Astrocyte (in vitro differentiated cells and primary cell): ENCODE results near the gene LCOR. TPM values are rescaled to one million over a fixed set of nuclear protein-coding genes. Genes with fewer than 3 reads are reported as not detected.

Experiments used
- DNase-seq: peaks from one replicate; pipeline ENCODE4 v3.0.0-alpha.2; 2010; ENCODE audit warnings: low read depth
- FAIRE-seq: peaks from 2 replicates; lab custom pipeline; 2011; peaks lifted over from hg19 to GRCh38; lab: Jason Lieb, UNC
- H2AFZ ChIP-seq: 2 replicates; pipeline ENCODE4 v1.6.0; 2012; ENCODE audit warnings: low read depth, low read length, inconsistent platforms
- H3K27ac ChIP-seq: 2 replicates; pipeline ENCODE4 v1.5.1; 2011; ENCODE audit warnings: low read depth, low read length, inconsistent platforms
- H3K27me3 ChIP-seq: 2 replicates; pipeline ENCODE4 v1.6.0; 2011; ENCODE audit warnings: low read length, inconsistent platforms; ENCODE audit not compliant: insufficient read depth
- H3K36me3 ChIP-seq: 2 replicates; pipeline ENCODE4 v1.5.1; 2011; ENCODE audit warnings: low read length, inconsistent platforms; ENCODE audit not compliant: insufficient read depth
- H3K4me1 ChIP-seq: 2 replicates; pipeline ENCODE4 v1.5.1; 2011; ENCODE audit warnings: low read length, inconsistent platforms; ENCODE audit not compliant: insufficient read depth
- H3K4me2 ChIP-seq: 2 replicates; pipeline ENCODE4 v1.6.0; 2012; ENCODE audit warnings: low read length, inconsistent platforms
- H3K4me3 ChIP-seq: 2 replicates; pipeline ENCODE4 v1.5.1; 2011; ENCODE audit warnings: low read depth, mild to moderate bottlenecking, low read length, inconsistent platforms; ENCODE audit not compliant: insufficient read depth
- H3K79me2 ChIP-seq: 2 replicates; pipeline ENCODE4 v1.6.0; 2012; ENCODE audit warnings: mild to moderate bottlenecking, low read length, inconsistent platforms; ENCODE audit not compliant: insufficient read depth
- H3K9ac ChIP-seq: 2 replicates; pipeline ENCODE4 v1.6.0; 2012; ENCODE audit warnings: mild to moderate bottlenecking, low read length, inconsistent platforms
- H3K9me3 ChIP-seq: 2 replicates; pipeline ENCODE4 v1.5.1; 2012; ENCODE audit warnings: low read depth, mild to moderate bottlenecking, low read length, inconsistent platforms; ENCODE audit not compliant: insufficient read depth
- H4K20me1 ChIP-seq: 2 replicates; pipeline ENCODE4 v1.6.0; 2012; ENCODE audit warnings: low read length, inconsistent platforms; ENCODE audit not compliant: insufficient read depth
- H3K27ac Mint-ChIP-seq: one replicate; pipeline ENCODE4 v1.8.0; 2021; ENCODE audit warnings: mild to moderate bottlenecking, mixed read lengths; ENCODE audit not compliant: unreplicated experiment
- H3K27me3 Mint-ChIP-seq: one replicate; pipeline ENCODE4 v1.8.0; 2021; ENCODE audit warnings: low read depth, mixed read lengths; ENCODE audit not compliant: unreplicated experiment
- H3K36me3 Mint-ChIP-seq: one replicate; pipeline ENCODE4 v1.8.0; 2021; ENCODE audit warnings: low read depth, mixed read lengths; ENCODE audit not compliant: unreplicated experiment
- H3K4me1 Mint-ChIP-seq: one replicate; pipeline ENCODE4 v1.8.0; 2021; ENCODE audit warnings: low read depth, mixed read lengths; ENCODE audit not compliant: unreplicated experiment
- H3K4me3 Mint-ChIP-seq: one replicate; pipeline ENCODE4 v1.8.0; 2021; ENCODE audit warnings: mild to moderate bottlenecking, moderate library complexity, mixed read lengths; ENCODE audit not compliant: unreplicated experiment
- H3K9me3 Mint-ChIP-seq: one replicate; pipeline ENCODE4 v1.8.0; 2021; ENCODE audit warnings: mild to moderate bottlenecking, mixed read lengths; ENCODE audit not compliant: unreplicated experiment
- CTCF ChIP-seq: IDR thresholded peaks from 2 replicates; pipeline ENCODE4 v1.5.1; 2011; ENCODE audit warnings: low read depth, mild to moderate bottlenecking, inconsistent platforms, low read length, moderate library complexity; ENCODE audit not compliant: insufficient read depth
- EZH2 ChIP-seq: IDR thresholded peaks from 2 replicates; pipeline ENCODE4 v1.6.1; 2012; ENCODE audit warnings: mild to moderate bottlenecking, low read length, inconsistent platforms; ENCODE audit not compliant: insufficient read depth
- total RNA-seq: library from RNA; stranded (reverse); gene quantifications from 2 replicates; pipeline ENCODE4 v1.2.1, GENCODE V29; 2021

The LCOR gene
- total RNA-seq, 1 donor from 2014 or later, result 72.0 TPM

- H3K27me3 ChIP-seq, result peaks cover 3% of the 10 kb centered on the region
- no peaks in the 10 kb centered on the region for H3K36me3 ChIP-seq
- peak overlapping the region; percentile 26 for H2AFZ ChIP-seq
- no peak for FAIRE-seq
- peak overlapping the region; percentile 80 for H3K27ac ChIP-seq
- peak overlapping the region; percentile 82 for H3K9ac ChIP-seq
- H3K36me3 Mint-ChIP-seq, result peaks cover 2% of the 10 kb centered on the region
- peak overlapping the region; percentile 95 for H3K4me3 Mint-ChIP-seq
- H3K4me3 ChIP-seq, result peak overlapping the region; percentile 56
- H3K4me1 Mint-ChIP-seq, result peaks cover 20% of the 10 kb centered on the region
- H3K9me3 Mint-ChIP-seq, result no peaks in the 10 kb centered on the region
- H3K79me2 ChIP-seq, result peaks cover 36% of the 10 kb centered on the region
- H3K9me3 ChIP-seq, result no peaks in the 10 kb centered on the region
- H3K4me1 ChIP-seq, result peaks cover 19% of the 10 kb centered on the region
- H4K20me1 ChIP-seq, result peaks cover 30% of the 10 kb centered on the region
- H3K4me2 ChIP-seq, result peak overlapping the region; percentile 82
- peaks cover 8% of the 10 kb centered on the region for H3K27me3 Mint-ChIP-seq
- DNase-seq, result no peak
- TF ChIP-seq EZH2 (no peak), CTCF (no peak)
- H3K27ac Mint-ChIP-seq, result peak overlapping the region; percentile 95
Measured at GRCh38 chr10:96831200-96831866, 765 bp upstream of the LCOR start.

GRCh38 chr10:96832721-96833219, 672 bp downstream of the LCOR start:
- peaks cover 2% of the 10 kb centered on the region for H3K27me3 Mint-ChIP-seq
- H3K9me3 ChIP-seq, result no peaks in the 10 kb centered on the region
- no peaks in the 10 kb centered on the region for H3K36me3 ChIP-seq
- H2AFZ ChIP-seq, result no peak overlapping the region
- peak overlapping the region; percentile 67 for H3K4me3 ChIP-seq
- H3K4me2 ChIP-seq, result peak overlapping the region; percentile 86
- H3K27me3 ChIP-seq, result no peaks in the 10 kb centered on the region
- TF ChIP-seq CTCF (no peak), EZH2 (no peak)
- peak; percentile 42 for DNase-seq
- no peaks in the 10 kb centered on the region for H3K9me3 Mint-ChIP-seq
- FAIRE-seq, result no peak
- H3K27ac ChIP-seq, result peak overlapping the region; percentile 61
- H3K4me1 ChIP-seq, result peaks cover 19% of the 10 kb centered on the region
- peaks cover 45% of the 10 kb centered on the region for H4K20me1 ChIP-seq
- H3K36me3 Mint-ChIP-seq, result peaks cover 2% of the 10 kb centered on the region
- H3K9ac ChIP-seq, result peak overlapping the region; percentile 82
- peak overlapping the region; percentile 53 for H3K27ac Mint-ChIP-seq
- H3K4me3 Mint-ChIP-seq, result peak overlapping the region; percentile 83
- H3K79me2 ChIP-seq, result peaks cover 50% of the 10 kb centered on the region
- H3K4me1 Mint-ChIP-seq, result peaks cover 26% of the 10 kb centered on the region
